ENCODE measurements around the gene HAUS3.

HAUS3 gene

GRCh38 chr4:2268357-2269205 lies 26.7 kb upstream of the HAUS3 start:
- Histone ChIP-seq H3K27me3 (ENCODE audit: insufficient read depth, poor library complexity, severe bottlenecking) (no peaks in the 10 kb centered on the region), H3K4me3 (replicated peaks; ENCODE audit: insufficient read depth, low read length) (no peak overlapping the region), H3K27ac (replicated peaks) (no peak overlapping the region)
- no peak for DNase-seq (ENCODE audit: low read depth in 1 of 2, low spot score in 1 of 2)
- no peak for TF ChIP-seq GABPA (IDR thresholded peaks at IDR 0.05; ENCODE audit: low read depth)
- no peak for TF ChIP-seq SPI1 (IDR thresholded peaks at IDR 0.05; ENCODE audit: borderline replicate concordance, low read depth)
- no peak for TF ChIP-seq CTCF (IDR thresholded peaks at IDR 0.05; ENCODE audit: insufficient read depth, low read length)
- TF ChIP-seq POLR2AphosphoS5 (IDR thresholded peaks at IDR 0.05; ENCODE audit: low read depth) = no peak

- no peak for TF ChIP-seq POLR2AphosphoS5 (IDR thresholded peaks at IDR 0.05; ENCODE audit: low read depth)
- TF ChIP-seq GABPA (IDR thresholded peaks at IDR 0.05; ENCODE audit: low read depth) = no peak
- no peak for TF ChIP-seq REST (IDR thresholded peaks at IDR 0.05; ENCODE audit: insufficient replicate concordance, low read depth)
- no peaks in the 10 kb centered on the region for H3K27me3 ChIP-seq (ENCODE audit: insufficient read depth, poor library complexity, severe bottlenecking)
- DNase-seq (ENCODE audit: low read depth in 1 of 2, low spot score in 1 of 2) = no peak
- no peak overlapping the region for H3K4me3 ChIP-seq (replicated peaks; ENCODE audit: insufficient read depth, low read length)
- H3K27ac ChIP-seq (replicated peaks) = no peak overlapping the region
Observed at GRCh38 chr4:2267841-2268240, 25.9 kb upstream of the HAUS3 start.

- no peak overlapping the region for H3K27ac ChIP-seq (replicated peaks)
- no peaks in the 10 kb centered on the region for H3K27me3 ChIP-seq (ENCODE audit: insufficient read depth, poor library complexity, severe bottlenecking)
- no peak for DNase-seq (ENCODE audit: low read depth in 1 of 2, low spot score in 1 of 2)
- TF ChIP-seq GABPA (IDR thresholded peaks at IDR 0.05; ENCODE audit: low read depth) (no peak), SPI1 (IDR thresholded peaks at IDR 0.05; ENCODE audit: borderline replicate concordance, low read depth) (no peak), CTCF (IDR thresholded peaks at IDR 0.05; ENCODE audit: insufficient read depth, low read length) (no peak), REST (IDR thresholded peaks at IDR 0.05; ENCODE audit: insufficient replicate concordance, low read depth) (no peak), POLR2AphosphoS5 (IDR thresholded peaks at IDR 0.05; ENCODE audit: low read depth) (no peak)
- no peak overlapping the region for H3K4me3 ChIP-seq (replicated peaks; ENCODE audit: insufficient read depth, low read length)
Observed at GRCh38 chr4:2267320-2267811, 25.4 kb upstream of the HAUS3 start.

- Histone ChIP-seq H3K27ac (replicated peaks) (no peak overlapping the region), H3K4me3 (replicated peaks; ENCODE audit: insufficient read depth, low read length) (no peak overlapping the region), H3K27me3 (ENCODE audit: insufficient read depth, poor library complexity, severe bottlenecking) (no peaks in the 10 kb centered on the region)
- no peak for TF ChIP-seq GABPA (IDR thresholded peaks at IDR 0.05; ENCODE audit: low read depth)
- no peak for TF ChIP-seq POLR2AphosphoS5 (IDR thresholded peaks at IDR 0.05; ENCODE audit: low read depth)
- TF ChIP-seq CTCF (IDR thresholded peaks at IDR 0.05; ENCODE audit: insufficient read depth, low read length) = no peak
- no peak for TF ChIP-seq SPI1 (IDR thresholded peaks at IDR 0.05; ENCODE audit: borderline replicate concordance, low read depth)
- no peak for TF ChIP-seq REST (IDR thresholded peaks at IDR 0.05; ENCODE audit: insufficient replicate concordance, low read depth)
- no peak for DNase-seq (ENCODE audit: low read depth in 1 of 2, low spot score in 1 of 2)
Observed at GRCh38 chr4:2266821-2267220, 24.9 kb upstream of the HAUS3 start.
